Endothelial cell of umbilical vein (primary cell): ENCODE results near the gene BABAM1. TPM values are rescaled to one million over a fixed set of nuclear protein-coding genes. Genes with fewer than 3 reads are reported as not detected.

Source experiments
- BruUV-seq: library from RNA; stranded (reverse); fragments of 400-500 nt; replicated peaks from 2 replicates; lab custom pipeline; 2021; lab: Mats Ljungman, UMichigan
- CTCF ChIA-PET: fragments of 300-600, 350-600 bp; sonication (Branson Sonifier 250); formaldehyde crosslinking; loops from one replicate; lab custom pipeline; 2021; ENCODE audit warnings: antibody characterized with exemption, inconsistent platforms; lab: Charles Lee
- POLR2A ChIA-PET: fragments of 300-600, 350-600 bp; sonication (Branson Sonifier 250); formaldehyde crosslinking; loops from one replicate; lab custom pipeline; 2021; ENCODE audit warnings: antibody characterized with exemption, inconsistent platforms; lab: Charles Lee
- DNase-seq: peaks from one replicate; pipeline ENCODE4 v3.0.0-alpha.2; 2011; ENCODE audit warnings: low read depth, low spot score
- FAIRE-seq: peaks from 2 replicates; lab custom pipeline; 2011; peaks lifted over from hg19 to GRCh38; lab: Jason Lieb, UNC
- H2AFZ ChIP-seq: 2 replicates; pipeline ENCODE4 v1.6.0; 2012; ENCODE audit warnings: low read depth, low read length, control low read depth, inconsistent platforms
- H3K27ac ChIP-seq: 2 replicates; pipeline ENCODE4 v1.5.1; 2011; ENCODE audit warnings: low read depth, mild to moderate bottlenecking, control low read depth, low read length, moderate library complexity; ENCODE audit not compliant: insufficient read depth
- H3K27me3 ChIP-seq, 2 experiments: 2 replicates each; pipeline versions ENCODE4 v1.6.0 to v1.6.1; 2011; ENCODE audit warnings: low read length in 2 of 2, mixed read lengths in 1 of 2; ENCODE audit not compliant: control insufficient read depth in 2 of 2, insufficient read depth in 2 of 2
- H3K36me3 ChIP-seq, 2 experiments: 2 replicates in 1 of 2; 3 replicates in 1 of 2; pipeline ENCODE4 v1.5.1; 2011; ENCODE audit warnings: low read length in 2 of 2, mild to moderate bottlenecking in 1 of 2, moderate library complexity in 1 of 2; ENCODE audit not compliant: control insufficient read depth in 2 of 2, insufficient read depth in 2 of 2; ENCODE audit errors: extremely low read depth in 1 of 2
- H3K4me1 ChIP-seq: 3 replicates; pipeline ENCODE4 v1.5.1; 2011; ENCODE audit warnings: mild to moderate bottlenecking, low read length; ENCODE audit not compliant: control insufficient read depth, insufficient read depth; ENCODE audit errors: extremely low read depth
- H3K4me2 ChIP-seq: 2 replicates; pipeline ENCODE4 v1.6.1; 2011; ENCODE audit warnings: low read length, control low read depth, mixed read lengths; ENCODE audit not compliant: insufficient read depth
- H3K4me3 ChIP-seq, 3 experiments: fragments of 200-600 bp in 1 of 3; sonication (generic), shearing (Covaris generic) in 1 of 3; replicated peaks in 1 of 3; 2 replicates each; pipeline ENCODE4 v1.5.1; 2011 to 2016; ENCODE audit warnings: control low read depth in 3 of 3, low read length in 3 of 3, mild to moderate bottlenecking in 2 of 3, inconsistent platforms in 1 of 3, low read depth in 1 of 3, moderate library complexity in 1 of 3; ENCODE audit not compliant: insufficient read depth in 1 of 3
- H3K79me2 ChIP-seq: 2 replicates; pipeline ENCODE4 v1.6.0; 2012; ENCODE audit warnings: low read length, inconsistent platforms; ENCODE audit not compliant: control insufficient read depth, insufficient read depth
- H3K9ac ChIP-seq: replicated peaks from 2 replicates; pipeline ENCODE3; 2011; ENCODE audit warnings: low read length, control low read depth; ENCODE audit not compliant: insufficient read depth; ENCODE audit errors: extremely low read depth
- H3K9me1 ChIP-seq: replicated peaks from 3 replicates; pipeline ENCODE4 v1.6.0; 2011; ENCODE audit warnings: mild to moderate bottlenecking, low read length; ENCODE audit not compliant: control insufficient read depth, insufficient read depth; ENCODE audit errors: extremely low read depth
- H3K9me3 ChIP-seq: replicated peaks from 2 replicates; pipeline ENCODE4 v1.5.1; 2012; ENCODE audit warnings: low read length, inconsistent platforms; ENCODE audit not compliant: control insufficient read depth, insufficient read depth
- H4K20me1 ChIP-seq: replicated peaks from 2 replicates; pipeline ENCODE3; 2011; ENCODE audit warnings: mild to moderate bottlenecking, low read length; ENCODE audit not compliant: control insufficient read depth, insufficient read depth; ENCODE audit errors: extremely low read depth
- EZH2 ChIP-seq: IDR thresholded peaks from 2 replicates; pipeline ENCODE4 v1.6.1; 2012; ENCODE audit warnings: borderline replicate concordance, low read depth, mild to moderate bottlenecking, moderate library complexity, low read length, inconsistent platforms; ENCODE audit not compliant: severe bottlenecking
- FOS ChIP-seq: IDR thresholded peaks from 2 replicates; pipeline ENCODE4 v1.6.1; 2011; ENCODE audit warnings: mild to moderate bottlenecking, low read length, moderate library complexity, borderline replicate concordance; ENCODE audit not compliant: insufficient read depth
- GATA2 ChIP-seq: IDR thresholded peaks from 2 replicates; pipeline ENCODE4 v1.7.0; 2011; ENCODE audit warnings: low read depth, mild to moderate bottlenecking, moderate library complexity, mixed read lengths, low read length; ENCODE audit not compliant: insufficient read length, insufficient read depth
- JUN ChIP-seq: IDR thresholded peaks from 2 replicates; pipeline ENCODE4 v1.6.1; 2011; ENCODE audit warnings: borderline replicate concordance, low read depth; ENCODE audit not compliant: insufficient read length, insufficient read depth
- MYC ChIP-seq: IDR thresholded peaks from one replicate; pipeline ENCODE4 v1.6.1; 2011; ENCODE audit warnings: mild to moderate bottlenecking, low read depth, low read length
- POLR2A ChIP-seq: IDR thresholded peaks from 2 replicates; pipeline ENCODE4 v1.6.1; 2012; ENCODE audit warnings: low read depth, mild to moderate bottlenecking, control low read depth, low read length
- POLR2AphosphoS5 ChIP-seq: IDR thresholded peaks from 2 replicates; pipeline ENCODE4 v1.6.1; 2012; ENCODE audit warnings: low read depth, mild to moderate bottlenecking, control low read depth, low read length, moderate library complexity; ENCODE audit not compliant: insufficient read depth
- dilution Hi-C: fragments of 300-500 bp; cut with MboI; formaldehyde crosslinking; loops from one replicate; pipeline ENCODE4 v1.15.0; 2019; ENCODE audit warnings: low sequenced_read_pairs; ENCODE audit not compliant: extremely low pct_ligation_motif_present
- intact Hi-C: fragments of 100-400 bp; cut with micrococcal nuclease; formaldehyde crosslinking; loops from one replicate; pipeline ENCODE4 v1.10.0; 2022
- polyA plus RNA-seq, 4 experiments: library from polyadenylated mRNA; depleted of rRNA in 3 of 4; stranded (reverse) in 3 of 4; unstranded in 1 of 4; fragments of >200 nt; gene quantifications; 2 replicates each; pipeline versions ENCODE4 v1.2.1 to v1.2.3, GENCODE V29; 2011 to 2012; ENCODE audit warnings: missing spikeins in 1 of 4
- total RNA-seq: library from RNA; stranded (reverse); gene quantifications from 2 replicates; pipeline ENCODE4 v1.2.3, GENCODE V29; 2021
- TF ChIP-seq, protein P1 (sequence below), 2 donors: IDR thresholded peaks; 1 replicate in 1 of 2; 2 replicates in 1 of 2; pipeline ENCODE4 v1.5.1; 2011; ENCODE audit warnings: low read length in 2 of 2, mild to moderate bottlenecking in 2 of 2, moderate library complexity in 2 of 2, control low read depth in 1 of 2, inconsistent platforms in 1 of 2, low read depth in 1 of 2; ENCODE audit not compliant: insufficient read depth in 1 of 2; ENCODE audit errors: extremely low read depth in 1 of 2
- TF ChIP-seq, protein P2 (sequence below): IDR thresholded peaks from 2 replicates; pipeline ENCODE4 v1.6.1; 2011; ENCODE audit not compliant: insufficient read depth, insufficient read length

The BABAM1 gene
- total and polyA plus RNA-seq, 2 donors (not counting 3 experiments of a cell fraction or from before 2014, with no cell fraction given): 118 to 140 TPM

DNA sequence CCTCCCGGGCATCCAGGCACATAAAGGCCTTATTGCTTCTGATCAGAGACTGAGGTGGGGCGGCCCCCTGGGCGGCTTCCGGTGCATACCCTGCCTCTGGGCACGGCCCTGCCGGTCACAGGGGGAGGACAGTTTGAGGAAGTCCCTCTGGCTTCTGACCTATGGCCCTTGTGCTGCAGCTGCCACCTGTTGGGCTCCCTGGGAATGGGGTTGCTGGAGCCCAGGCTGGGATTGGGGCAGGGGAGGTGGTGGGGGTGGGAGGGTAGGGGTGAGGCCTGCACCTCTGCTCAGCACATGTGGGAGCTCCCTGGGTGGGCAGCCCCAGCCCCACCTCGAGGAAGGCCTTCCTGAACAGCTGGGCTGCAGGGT is 56.7 kb downstream of the BABAM1 start:
- TF ChIP-seq POLR2A (no peak), GATA2 (no peak), FOS (no peak), POLR2AphosphoS5 (no peak), EZH2 (no peak), JUN (no peak), MYC (no peak)
- TF ChIP-seq, protein P1, sequence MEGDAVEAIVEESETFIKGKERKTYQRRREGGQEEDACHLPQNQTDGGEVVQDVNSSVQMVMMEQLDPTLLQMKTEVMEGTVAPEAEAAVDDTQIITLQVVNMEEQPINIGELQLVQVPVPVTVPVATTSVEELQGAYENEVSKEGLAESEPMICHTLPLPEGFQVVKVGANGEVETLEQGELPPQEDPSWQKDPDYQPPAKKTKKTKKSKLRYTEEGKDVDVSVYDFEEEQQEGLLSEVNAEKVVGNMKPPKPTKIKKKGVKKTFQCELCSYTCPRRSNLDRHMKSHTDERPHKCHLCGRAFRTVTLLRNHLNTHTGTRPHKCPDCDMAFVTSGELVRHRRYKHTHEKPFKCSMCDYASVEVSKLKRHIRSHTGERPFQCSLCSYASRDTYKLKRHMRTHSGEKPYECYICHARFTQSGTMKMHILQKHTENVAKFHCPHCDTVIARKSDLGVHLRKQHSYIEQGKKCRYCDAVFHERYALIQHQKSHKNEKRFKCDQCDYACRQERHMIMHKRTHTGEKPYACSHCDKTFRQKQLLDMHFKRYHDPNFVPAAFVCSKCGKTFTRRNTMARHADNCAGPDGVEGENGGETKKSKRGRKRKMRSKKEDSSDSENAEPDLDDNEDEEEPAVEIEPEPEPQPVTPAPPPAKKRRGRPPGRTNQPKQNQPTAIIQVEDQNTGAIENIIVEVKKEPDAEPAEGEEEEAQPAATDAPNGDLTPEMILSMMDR (IDR thresholded peaks at IDR 0.05; ENCODE audit: extremely low read depth in 1 of 2, insufficient read depth in 1 of 2, low read depth in 1 of 2, low read length in 2 of 2): no peak
- TF ChIP-seq, protein P2, sequence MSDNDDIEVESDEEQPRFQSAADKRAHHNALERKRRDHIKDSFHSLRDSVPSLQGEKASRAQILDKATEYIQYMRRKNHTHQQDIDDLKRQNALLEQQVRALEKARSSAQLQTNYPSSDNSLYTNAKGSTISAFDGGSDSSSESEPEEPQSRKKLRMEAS: no peak
- Histone ChIP-seq H3K4me2 (no peak overlapping the region), H3K4me3 (no peak overlapping the region), H3K79me2 (no peaks in the 10 kb centered on the region), H3K27me3 (peaks cover 0 to 2% of the 10 kb centered on the region in 2 experiments), H4K20me1 (no peaks in the 10 kb centered on the region), H3K9ac (no peak overlapping the region), H3K36me3 (peaks cover 6 to 15% of the 10 kb centered on the region in 2 experiments), H3K9me3 (no peaks in the 10 kb centered on the region), H3K4me1 (peaks cover 6% of the 10 kb centered on the region), H3K9me1 (no peaks in the 10 kb centered on the region), H2AFZ (no peak overlapping the region), H3K27ac (no peak overlapping the region)
- POLR2A ChIA-PET: no interaction called here
- DNase-seq: no peak
- intact Hi-C loops: no loop called here
- CTCF ChIA-PET: interaction anchor here (1.8 to 2.0 kb wide), 2 partner anchors 15 to 19 kb away, joined by 6 read pairs; partner anchors contain the start of genes DDA1 and MRPL34
- FAIRE-seq: no peak
- dilution Hi-C loops: no loop called here
- no TSS peak for BruUV-seq
